Neuronal stem cell (in vitro differentiated cells): ENCODE data around the gene C18orf32.
"Not testable (repeated sequence)": the region's sequence is repeated elsewhere in the genome, so short reads cannot be mapped to it uniquely, and the experiment has no call there.

Experiments used
- DNase-seq: peaks from one replicate; pipeline ENCODE4 v3.0.0-alpha.2; 2013; ENCODE audit warnings: low spot score
- H2AFZ ChIP-seq: one replicate; pipeline ENCODE4 v1.6.1; 2013; ENCODE audit warnings: mild to moderate bottlenecking, low read length, inconsistent platforms
- H2AK5ac ChIP-seq: 2 replicates; pipeline ENCODE4 v1.6.1; 2013; ENCODE audit warnings: low read depth, mild to moderate bottlenecking, inconsistent platforms, low read length, moderate library complexity, mixed read lengths
- H2BK120ac ChIP-seq: 2 replicates; pipeline ENCODE4 v1.6.1; 2013; ENCODE audit warnings: low read depth, mild to moderate bottlenecking, inconsistent platforms, low read length, moderate library complexity, mixed read lengths
- H2BK12ac ChIP-seq: one replicate; pipeline ENCODE4 v1.6.1; 2013; ENCODE audit warnings: low read length, inconsistent platforms
- H2BK15ac ChIP-seq: 2 replicates; pipeline ENCODE4 v1.6.1; 2013; ENCODE audit warnings: mild to moderate bottlenecking, low read length, inconsistent platforms, mixed read lengths
- H2BK5ac ChIP-seq: one replicate; pipeline ENCODE4 v1.6.1; 2013; ENCODE audit warnings: inconsistent platforms, mild to moderate bottlenecking, low read length, moderate library complexity
- H3K14ac ChIP-seq: one replicate; pipeline ENCODE4 v1.6.1; 2013; ENCODE audit warnings: low read length, inconsistent platforms
- H3K18ac ChIP-seq: 2 replicates; pipeline ENCODE4 v1.6.1; 2013; ENCODE audit warnings: low read length, inconsistent platforms
- H3K23ac ChIP-seq: 2 replicates; pipeline ENCODE4 v1.6.1; 2013; ENCODE audit warnings: low read depth, mild to moderate bottlenecking, mixed read lengths, low read length, inconsistent platforms; ENCODE audit not compliant: poor library complexity
- H3K27ac ChIP-seq: replicated peaks from 3 replicates; pipeline ENCODE4 v1.5.1; 2013; ENCODE audit warnings: low read length, inconsistent platforms
- H3K27me3 ChIP-seq, 3 experiments: 2 replicates each; pipeline ENCODE4 v1.6.1; 2013; ENCODE audit warnings: low read length in 3 of 3, mild to moderate bottlenecking in 2 of 3, inconsistent platforms in 1 of 3, low read depth in 1 of 3, mixed read lengths in 1 of 3, moderate library complexity in 1 of 3; ENCODE audit not compliant: control insufficient read depth in 3 of 3, insufficient read depth in 3 of 3
- H3K36me3 ChIP-seq, 2 donors: replicated peaks in 1 of 2; 2 replicates each; pipeline ENCODE4 v1.6.1; 2013; ENCODE audit warnings: low read length in 2 of 2; ENCODE audit not compliant: control insufficient read depth in 2 of 2, insufficient read depth in 2 of 2
- H3K4ac ChIP-seq: 2 replicates; pipeline ENCODE4 v1.6.1; 2013; ENCODE audit warnings: inconsistent platforms, mild to moderate bottlenecking, low read length, moderate library complexity
- H3K4me1 ChIP-seq, 2 donors: 1 replicate in 1 of 2; 2 replicates in 1 of 2; pipeline ENCODE4 v1.6.1; 2013; ENCODE audit warnings: low read length in 2 of 2, low read depth in 1 of 2; ENCODE audit not compliant: control insufficient read depth in 2 of 2, insufficient read depth in 1 of 2
- H3K4me2 ChIP-seq: one replicate; pipeline ENCODE4 v1.6.1; 2013; ENCODE audit warnings: mild to moderate bottlenecking, low read length, inconsistent platforms; ENCODE audit not compliant: insufficient read depth, poor library complexity, severe bottlenecking
- H3K4me3 ChIP-seq, 2 donors: 2 replicates each; pipeline ENCODE4 v1.5.1; 2013; ENCODE audit warnings: low read length in 2 of 2, mild to moderate bottlenecking in 2 of 2, inconsistent platforms in 1 of 2, moderate library complexity in 1 of 2
- H3K79me1 ChIP-seq: one replicate; pipeline ENCODE4 v1.6.1; 2013; ENCODE audit warnings: low read depth, mild to moderate bottlenecking, inconsistent platforms, low read length, moderate library complexity
- H3K9ac ChIP-seq: one replicate; pipeline ENCODE4 v1.6.1; 2013; ENCODE audit warnings: mild to moderate bottlenecking, low read depth, low read length, inconsistent platforms; ENCODE audit not compliant: poor library complexity
- H3K9me3 ChIP-seq, 2 donors: replicated peaks in 1 of 2; 2 replicates each; pipeline versions ENCODE3 to v1.6.1; 2013; ENCODE audit warnings: low read length in 2 of 2, mild to moderate bottlenecking in 2 of 2, inconsistent platforms in 1 of 2, low read depth in 1 of 2, mixed read lengths in 1 of 2, moderate library complexity in 1 of 2; ENCODE audit not compliant: control insufficient read depth in 2 of 2, insufficient read depth in 1 of 2
- H4K8ac ChIP-seq: one replicate; pipeline ENCODE4 v1.6.1; 2013; ENCODE audit warnings: low read depth, mild to moderate bottlenecking, inconsistent platforms, low read length, moderate library complexity
- H4K91ac ChIP-seq: one replicate; pipeline ENCODE4 v1.6.1; 2013; ENCODE audit warnings: low read length, low read depth, mild to moderate bottlenecking, inconsistent platforms; ENCODE audit not compliant: poor library complexity
- WGBS, 2 donors: extraction: QIAGEN DNeasy Blood & Tissue Kit; methylation state at CpG; one replicate each; pipeline ENCODE4 v1.1.7; 2013; ENCODE audit warnings: missing lambda C conversion rate in 2 of 2, mixed read lengths in 1 of 2; ENCODE audit not compliant: insufficient read length in 2 of 2, insufficient replicate concordance in 1 of 2; ENCODE audit errors: extremely low coverage in 2 of 2; 5-methylcytosine and 5-hydroxymethylcytosine counted together

C18orf32 gene

GRCh38 chr18:49456794-49457193, 30.2 kb downstream of the C18orf32 start:
- no peak overlapping the region for H3K23ac ChIP-seq
- no CpG with 5 or more reads among the region's 1 CpG for WGBS, 2 donors
- no peak overlapping the region for H2BK5ac ChIP-seq
- H3K79me1 ChIP-seq, result peaks cover 2% of the 10 kb centered on the region
- H3K36me3 ChIP-seq, result no peaks in the 10 kb centered on the region
- H3K18ac ChIP-seq, result no peak overlapping the region
- H2BK15ac ChIP-seq, result no peak overlapping the region
- H2BK120ac ChIP-seq, result no peak overlapping the region
- no peak overlapping the region for H3K4me2 ChIP-seq
- H3K14ac ChIP-seq, result no peak overlapping the region
- no peak overlapping the region for H2BK12ac ChIP-seq
- H4K91ac ChIP-seq, result no peak overlapping the region
- no peak for DNase-seq
- peaks cover 0 to 2% (median 0%) of the 10 kb centered on the region in 3 experiments for H3K27me3 ChIP-seq
- H3K27ac ChIP-seq, result no peak overlapping the region
- peaks cover 2 to 5% of the 10 kb centered on the region in 2 donors for H3K9me3 ChIP-seq
- H3K4me1 ChIP-seq, result peaks cover 5 to 6% of the 10 kb centered on the region in 2 donors
- H2AK5ac ChIP-seq, result no peak overlapping the region
- H3K4me3 ChIP-seq, result no peak overlapping the region
- H4K8ac ChIP-seq, result no peak overlapping the region
- H3K4ac ChIP-seq, result no peak overlapping the region
- no peak overlapping the region for H3K9ac ChIP-seq
- H2AFZ ChIP-seq, result no peak overlapping the region

GRCh38 chr18:49452534-49452933, 34.5 kb downstream of the C18orf32 start:
- no CpG with 5 or more reads among the region's 12 CpGs for WGBS, 2 donors
- H3K4me3 ChIP-seq, H3K36me3 ChIP-seq, H4K91ac ChIP-seq, H3K18ac ChIP-seq, H3K79me1 ChIP-seq, H4K8ac ChIP-seq, H2BK15ac ChIP-seq, H3K14ac ChIP-seq, H2BK120ac ChIP-seq, H2AK5ac ChIP-seq, H3K4me1 ChIP-seq, H3K27ac ChIP-seq, H3K23ac ChIP-seq, H3K4ac ChIP-seq, H3K9ac ChIP-seq, H3K27me3 ChIP-seq, H3K4me2 ChIP-seq, H2BK5ac ChIP-seq, DNase-seq, H2AFZ ChIP-seq, H2BK12ac ChIP-seq: not testable (repeated sequence)
- peaks cover 9 to 42% of the 10 kb centered on the region in 2 donors for H3K9me3 ChIP-seq

GRCh38 chr18:49447810-49448745, 39.0 kb downstream of the C18orf32 start:
- H4K8ac ChIP-seq, result no peak overlapping the region
- no peak overlapping the region for H3K4me2 ChIP-seq
- H3K14ac ChIP-seq, result no peak overlapping the region
- H3K23ac ChIP-seq, result no peak overlapping the region
- peaks cover 7 to 44% of the 10 kb centered on the region in 2 donors for H3K9me3 ChIP-seq
- no peak overlapping the region for H2AFZ ChIP-seq
- no peak overlapping the region for H2AK5ac ChIP-seq
- H3K36me3 ChIP-seq, result no peaks in the 10 kb centered on the region
- H3K4me1 ChIP-seq, result no peaks in the 10 kb centered on the region
- WGBS, 2 donors, result no CpG with 5 or more reads among the region's 3 CpGs
- H4K91ac ChIP-seq, result no peak overlapping the region
- H3K18ac ChIP-seq, result no peak overlapping the region
- no peak overlapping the region for H2BK15ac ChIP-seq
- no peaks in the 10 kb centered on the region for H3K27me3 ChIP-seq
- no peak for DNase-seq
- no peak overlapping the region for H3K27ac ChIP-seq
- no peak overlapping the region for H3K4ac ChIP-seq
- H3K79me1 ChIP-seq, result no peaks in the 10 kb centered on the region
- no peak overlapping the region for H2BK120ac ChIP-seq
- H2BK5ac ChIP-seq, result no peak overlapping the region
- H2BK12ac ChIP-seq, result no peak overlapping the region
- H3K9ac ChIP-seq, result no peak overlapping the region
- H3K4me3 ChIP-seq, result no peak overlapping the region

GRCh38 chr18:49446481-49446880, 40.6 kb downstream of the C18orf32 start:
- no CpG with 5 or more reads among the region's 5 CpGs for WGBS, 2 donors
- no peaks in the 10 kb centered on the region for H3K36me3 ChIP-seq
- no peak overlapping the region for H3K14ac ChIP-seq

More at GRCh38 chr18:49446481-49446880, 40.6 kb downstream of the C18orf32 start:
- no peak overlapping the region for H2BK12ac ChIP-seq
- H3K79me1 ChIP-seq, result no peaks in the 10 kb centered on the region
- H2AK5ac ChIP-seq, result no peak overlapping the region
- DNase-seq, result no peak
- H2BK120ac ChIP-seq, result no peak overlapping the region
- no peak overlapping the region for H2AFZ ChIP-seq
- no peak overlapping the region for H2BK5ac ChIP-seq
- H3K27me3 ChIP-seq, result no peaks in the 10 kb centered on the region
- H3K18ac ChIP-seq, result no peak overlapping the region
- H4K8ac ChIP-seq, result no peak overlapping the region
- H3K4me1 ChIP-seq, result no peaks in the 10 kb centered on the region
- H3K9me3 ChIP-seq, result peaks cover 7 to 44% of the 10 kb centered on the region in 2 donors
- no peak overlapping the region for H2BK15ac ChIP-seq
- no peak overlapping the region for H3K4ac ChIP-seq
- no peak overlapping the region for H4K91ac ChIP-seq
- no peak overlapping the region for H3K23ac ChIP-seq
- H3K4me2 ChIP-seq, result no peak overlapping the region
- H3K9ac ChIP-seq, result no peak overlapping the region
- H3K4me3 ChIP-seq, result no peak overlapping the region
- no peak overlapping the region for H3K27ac ChIP-seq
